DMS 273 (cell line): Measurements from ENCODE around the gene NACC1.
"Not testable (repeated sequence)": the region's sequence is repeated elsewhere in the genome, so short reads cannot be mapped to it uniquely, and the experiment has no call there.

Source experiments
- DNase-seq: peaks from one replicate; lab custom pipeline; 2025; ENCODE audit not compliant: unreplicated experiment; lab: John Stamatoyannopoulos, UW

The NACC1 gene

GRCh38 chr19:13138171-13138915 lies 20.3 kb downstream of the NACC1 start:
- DNase-seq: no peak

DNA sequence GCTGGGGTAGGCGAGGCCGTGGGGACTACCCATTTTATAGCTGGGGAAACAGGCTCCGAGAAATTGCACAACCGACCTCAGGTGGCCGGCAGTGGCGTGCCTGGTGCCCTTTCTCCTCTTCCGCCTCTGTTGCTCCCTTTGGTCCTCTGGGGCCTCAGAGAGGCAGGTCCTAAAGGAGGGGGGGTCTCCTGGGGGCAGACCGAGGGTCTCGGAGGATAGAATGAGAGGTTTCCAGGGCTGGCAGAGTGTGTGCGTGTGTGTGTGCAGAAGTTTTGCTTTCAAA lies 20.8 kb downstream of the NACC1 start:
- no peak for DNase-seq

GRCh38 chr19:13139633-13140311 lies 21.7 kb downstream of the NACC1 start:
- DNase-seq: no peak

GRCh38 chr19:13146763-13147563 lies 28.9 kb downstream of the NACC1 start:
- DNase-seq: no peak

- DNase-seq: not testable (repeated sequence)
Observed at GRCh38 chr19:13149173-13149627, 31.1 kb downstream of the NACC1 start.

GRCh38 chr19:13149628-13150186 lies 31.6 kb downstream of the NACC1 start:
- DNase-seq: peak; percentile 75

- DNase-seq: peak; percentile 98
Observed at GRCh38 chr19:13150187-13150930, 32.3 kb downstream of the NACC1 start, which contains the start of the genes IER2 and STX10. Gene IER2, plus strand, starts transcription at chr19:13150411. Its CDS starts 2,776 bp downstream, at chr19:13153187. Gene STX10, minus strand, starts transcription at chr19:13150375. Its CDS starts 202 bp downstream, at chr19:13150173.

DNA sequence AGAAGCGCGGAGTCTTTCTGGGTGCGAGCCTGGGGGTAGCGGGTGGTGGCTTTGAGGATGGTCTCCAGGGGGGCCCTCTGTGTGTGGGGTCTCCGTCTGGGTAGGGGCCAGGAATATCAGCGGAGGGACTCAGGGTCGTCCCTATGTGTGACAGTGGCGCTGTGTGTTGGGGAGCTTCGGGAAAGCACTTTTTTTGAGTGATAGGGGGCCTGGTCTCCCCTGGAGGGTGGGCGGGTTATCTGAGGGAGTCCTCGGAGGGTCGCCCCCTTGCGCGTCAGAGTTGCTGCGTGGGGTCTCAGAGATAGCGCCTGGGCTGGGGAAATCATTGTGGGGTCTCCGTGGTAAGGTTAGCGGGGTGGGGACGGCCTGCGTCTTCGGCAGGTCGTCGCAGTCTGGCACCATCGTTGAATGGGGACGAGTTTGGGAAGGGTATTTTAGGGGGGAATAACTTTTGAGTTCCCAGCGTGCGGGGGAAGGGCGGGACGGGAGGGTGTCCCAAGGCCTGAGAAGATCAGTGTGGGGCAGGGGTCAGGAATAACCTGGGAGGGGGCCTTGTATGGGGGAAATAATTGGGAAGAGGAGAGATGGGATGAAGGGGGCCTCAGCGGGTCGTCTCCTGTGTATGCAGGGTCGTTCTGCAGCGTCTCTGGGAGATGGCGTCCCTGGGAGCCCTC lies 33.0 kb downstream of the NACC1 start:
- peak; percentile 69 for DNase-seq

GRCh38 chr19:13151605-13152355 lies 33.7 kb downstream of the NACC1 start:
- peak; percentile 99 for DNase-seq

DNA sequence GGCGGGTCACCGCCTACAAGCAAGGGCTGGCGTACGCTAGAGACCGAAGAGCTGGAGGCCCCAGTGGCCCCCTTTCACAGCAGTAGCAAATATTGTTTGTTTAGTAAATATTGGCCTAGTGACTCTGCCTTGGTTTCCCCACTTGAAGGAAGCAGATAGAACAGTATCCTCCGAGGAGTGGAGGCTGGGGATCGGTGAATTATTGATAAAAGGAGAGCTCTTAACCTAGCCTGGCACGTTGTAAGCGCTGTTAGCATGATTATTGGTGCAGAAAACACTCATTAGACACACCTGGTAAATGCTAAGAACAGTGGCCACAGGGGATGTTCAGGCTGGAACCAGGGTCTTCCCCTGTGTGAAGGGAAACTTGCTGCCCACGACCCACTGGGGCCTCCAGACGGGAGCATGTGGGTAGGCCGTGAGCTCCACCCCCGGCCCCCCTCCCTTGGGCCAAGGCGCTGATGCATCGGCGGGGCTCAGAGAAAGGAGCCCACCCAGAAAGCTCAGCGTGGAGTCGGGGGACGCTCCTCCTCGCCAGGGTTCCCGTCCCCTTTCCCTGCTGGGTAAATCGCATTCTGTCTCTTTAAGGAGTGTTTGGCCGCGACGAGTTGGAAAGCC lies 34.4 kb downstream of the NACC1 start:
- no peak for DNase-seq

GRCh38 chr19:13152974-13153568 lies 35.0 kb downstream of the NACC1 start:
- peak; percentile 91 for DNase-seq

DNA sequence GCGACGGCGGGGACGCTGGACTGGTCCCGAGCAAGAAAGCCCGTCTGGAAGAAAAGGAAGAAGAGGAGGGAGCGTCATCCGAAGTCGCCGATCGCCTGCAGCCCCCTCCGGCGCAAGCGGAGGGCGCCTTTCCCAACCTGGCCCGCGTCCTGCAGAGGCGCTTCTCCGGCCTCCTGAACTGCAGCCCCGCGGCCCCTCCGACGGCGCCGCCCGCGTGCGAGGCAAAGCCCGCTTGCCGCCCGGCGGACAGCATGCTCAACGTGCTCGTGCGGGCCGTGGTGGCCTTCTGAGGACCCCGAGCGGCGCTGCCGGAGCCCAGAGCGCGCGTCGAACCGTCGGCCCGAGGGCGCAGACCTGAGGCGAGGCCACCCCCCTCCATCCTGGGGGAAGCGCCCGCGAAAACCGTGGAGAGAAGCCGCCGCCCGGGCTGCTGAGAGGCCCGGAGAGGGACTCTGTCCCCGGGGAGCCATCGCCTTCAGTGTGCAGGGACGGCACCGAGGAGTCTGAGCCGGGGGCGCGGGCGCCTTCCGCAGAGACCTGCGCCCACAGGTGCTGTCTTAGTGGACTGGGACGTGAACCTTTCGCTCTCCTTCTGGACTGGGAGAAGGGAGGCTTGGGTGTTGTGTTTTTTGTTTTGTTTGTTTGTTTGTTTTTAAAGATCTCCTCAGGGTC lies 35.6 kb downstream of the NACC1 start:
- DNase-seq: peak; percentile 51

GRCh38 chr19:13154241-13154778 lies 36.2 kb downstream of the NACC1 start:
- DNase-seq: peak; percentile 53

- DNase-seq: peak; percentile 55
Observed at GRCh38 chr19:13154911-13155471, 36.9 kb downstream of the NACC1 start.

DNA sequence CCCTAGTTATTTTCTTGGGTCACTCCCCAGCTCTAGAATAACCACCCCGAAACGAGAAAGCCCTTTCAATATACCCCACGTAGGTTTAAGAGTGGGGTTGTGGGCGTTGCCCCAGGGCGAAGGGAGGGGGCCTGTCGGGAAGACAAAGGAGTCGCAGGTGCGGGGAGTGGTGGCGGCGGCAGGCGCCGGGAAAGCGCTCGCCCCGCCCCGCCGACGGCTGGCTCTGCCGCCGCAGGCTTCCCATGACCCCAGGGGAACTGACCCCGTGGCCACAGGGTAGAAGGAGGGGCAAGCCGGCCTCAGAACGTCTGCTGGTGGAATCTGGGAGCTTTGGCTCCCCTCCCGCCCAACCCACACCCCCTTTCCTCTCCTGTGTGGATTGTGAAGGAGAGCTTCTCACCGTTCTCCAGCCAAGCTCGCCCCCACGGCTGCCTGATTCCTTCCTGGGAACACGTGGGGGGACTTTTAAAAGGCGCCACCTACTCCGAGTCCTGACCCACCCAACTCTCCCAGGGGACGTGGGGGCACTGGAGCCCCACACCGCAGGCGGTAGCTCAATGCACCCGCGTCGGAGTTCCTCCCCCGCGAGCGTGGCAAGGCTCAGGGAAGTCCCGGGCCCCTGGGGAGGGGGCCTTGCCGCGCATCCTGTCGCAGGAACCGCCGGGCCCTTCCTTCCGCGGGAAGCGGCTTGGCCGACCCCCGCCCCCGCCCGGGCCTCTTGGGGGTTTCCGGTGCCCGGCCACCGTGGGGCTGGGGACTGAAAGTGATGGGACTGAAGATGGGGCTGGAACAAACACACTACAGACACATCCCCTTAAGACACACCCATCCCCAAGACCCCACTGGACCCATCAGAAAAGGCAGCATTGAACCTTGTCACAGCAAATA lies 37.7 kb downstream of the NACC1 start:
- peak; percentile 55 for DNase-seq

DNA sequence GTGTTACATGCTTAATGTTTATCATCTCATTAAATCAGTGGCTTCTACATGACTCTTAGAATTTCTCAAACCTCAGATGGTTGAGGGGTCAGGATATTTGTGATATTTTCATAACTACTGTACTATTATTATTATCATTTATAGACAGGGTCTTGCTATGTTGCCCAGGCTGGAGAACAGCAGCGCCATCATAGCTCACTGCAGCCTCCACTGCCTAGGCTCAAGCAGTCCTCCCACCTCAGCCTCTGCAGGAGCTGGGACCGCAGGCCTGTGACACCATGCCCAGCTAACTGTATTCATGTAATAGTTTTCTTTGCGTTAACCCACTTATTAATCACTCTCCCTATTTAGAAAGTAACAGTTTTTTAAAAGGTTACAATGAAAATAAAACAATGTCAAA lies 41.6 kb downstream of the NACC1 start:
- DNase-seq: no peak
